NK-92 treated with Interleukin-12 subunit alpha and Interleukin-12 subunit beta, amount 100 ng/mL, for 24 hours (cell line): ENCODE measurements around the gene TESMIN.

Source experiments
- DNase-seq: peaks from one replicate; lab custom pipeline; 2025; lab: John Stamatoyannopoulos, UW

The TESMIN gene

GRCh38 chr11:68683536-68684384, 67.6 kb downstream of the TESMIN start:
- no peak for DNase-seq

GRCh38 chr11:68683121-68683520, 68.2 kb downstream of the TESMIN start:
- no peak for DNase-seq

- no peak for DNase-seq
Observed at GRCh38 chr11:68682531-68682961, 68.8 kb downstream of the TESMIN start.

- no peak for DNase-seq
Observed at GRCh38 chr11:68680541-68681231, 70.6 kb downstream of the TESMIN start.

GRCh38 chr11:68678031-68678441, 73.3 kb downstream of the TESMIN start:
- no peak for DNase-seq

GRCh38 chr11:68677432-68677831, 73.9 kb downstream of the TESMIN start:
- no peak for DNase-seq

GRCh38 chr11:68674461-68674860, 76.9 kb downstream of the TESMIN start:
- DNase-seq: no peak

GRCh38 chr11:68673991-68674390, 77.3 kb downstream of the TESMIN start:
- DNase-seq: no peak

- DNase-seq: no peak
Observed at GRCh38 chr11:68673306-68673945, 77.9 kb downstream of the TESMIN start.

GRCh38 chr11:68670208-68670992, 80.9 kb downstream of the TESMIN start:
- no peak for DNase-seq

- DNase-seq: no peak
Observed at GRCh38 chr11:68669301-68670090, 81.8 kb downstream of the TESMIN start.

- DNase-seq: no peak
Observed at GRCh38 chr11:68667511-68668500, 83.5 kb downstream of the TESMIN start.

GRCh38 chr11:68666849-68667248, 84.5 kb downstream of the TESMIN start:
- DNase-seq: no peak

- DNase-seq: no peak
Observed at GRCh38 chr11:68665436-68665835, 85.9 kb downstream of the TESMIN start.

GRCh38 chr11:68664906-68665305, 86.4 kb downstream of the TESMIN start:
- no peak for DNase-seq

- no peak for DNase-seq
Observed at GRCh38 chr11:68664141-68664540, 87.2 kb downstream of the TESMIN start.

- no peak for DNase-seq
Observed at GRCh38 chr11:68663482-68664010, 87.8 kb downstream of the TESMIN start.

- no peak for DNase-seq
Observed at GRCh38 chr11:68661697-68662603, 89.4 kb downstream of the TESMIN start.

- no peak for DNase-seq
Observed at GRCh38 chr11:68661014-68661413, 90.3 kb downstream of the TESMIN start.
